Activated CD8-positive, alpha-beta T cell treated with anti-CD3 and anti-CD28 coated beads, Interleukin-2, amount 10 ng/mL, durations not matched to agents 7 days and 5 days (primary cell): ENCODE data around the gene ECHDC3. TPM values are rescaled to one million over a fixed set of nuclear protein-coding genes. Genes with fewer than 3 reads are reported as not detected.
A peak's percentile ranks its signal among the peaks of the same experiment; 100 is the strongest.
"Not testable (repeated sequence)": the region's sequence is repeated elsewhere in the genome, so short reads cannot be mapped to it uniquely, and the experiment has no call there.

Source experiments
- ATAC-seq: fragments of 150-1000 bp; cut with Tn5 transposase; one replicate; pipeline ENCODE4 v1.10.0; 2021; ENCODE audit warnings: moderate library complexity
- CTCF ChIA-PET: fragments of 350-600 bp; sonication (Branson Sonifier 250); formaldehyde crosslinking; loops from one replicate; lab custom pipeline; 2021; ENCODE audit warnings: antibody characterized with exemption; lab: Charles Lee
- POLR2A ChIA-PET: fragments of 350-600 bp; sonication (Branson Sonifier 250); formaldehyde crosslinking; loops from one replicate; lab custom pipeline; 2021; ENCODE audit warnings: antibody characterized with exemption; lab: Charles Lee
- DNase-seq: peaks from one replicate; pipeline ENCODE4 v3.0.0-alpha.2; 2020
- H3K27ac Mint-ChIP-seq: one replicate; pipeline ENCODE4 v1.8.0; 2021; ENCODE audit warnings: mild to moderate bottlenecking, mixed read lengths
- H3K27me3 Mint-ChIP-seq: one replicate; pipeline ENCODE4 v1.8.0; 2021; ENCODE audit warnings: low read depth, mixed read lengths
- H3K36me3 Mint-ChIP-seq: one replicate; pipeline ENCODE4 v1.8.0; 2021; ENCODE audit warnings: low read depth, mixed read lengths
- H3K4me1 Mint-ChIP-seq: one replicate; pipeline ENCODE4 v1.8.0; 2021; ENCODE audit warnings: low read depth, mixed read lengths
- H3K4me3 Mint-ChIP-seq: one replicate; pipeline ENCODE4 v1.8.0; 2021; ENCODE audit warnings: mild to moderate bottlenecking, mixed read lengths
- H3K9me3 Mint-ChIP-seq: one replicate; pipeline ENCODE4 v1.8.0; 2022; ENCODE audit warnings: mixed read lengths; ENCODE audit not compliant: insufficient read depth
- total RNA-seq, 2 experiments: library from RNA; stranded (reverse); gene quantifications; one replicate each; pipeline ENCODE4 v1.2.3, GENCODE V29; 2021

The ECHDC3 gene
- total RNA-seq, 2 experiments from 2014 or later, result 1.2 to 1.4 TPM

DNA sequence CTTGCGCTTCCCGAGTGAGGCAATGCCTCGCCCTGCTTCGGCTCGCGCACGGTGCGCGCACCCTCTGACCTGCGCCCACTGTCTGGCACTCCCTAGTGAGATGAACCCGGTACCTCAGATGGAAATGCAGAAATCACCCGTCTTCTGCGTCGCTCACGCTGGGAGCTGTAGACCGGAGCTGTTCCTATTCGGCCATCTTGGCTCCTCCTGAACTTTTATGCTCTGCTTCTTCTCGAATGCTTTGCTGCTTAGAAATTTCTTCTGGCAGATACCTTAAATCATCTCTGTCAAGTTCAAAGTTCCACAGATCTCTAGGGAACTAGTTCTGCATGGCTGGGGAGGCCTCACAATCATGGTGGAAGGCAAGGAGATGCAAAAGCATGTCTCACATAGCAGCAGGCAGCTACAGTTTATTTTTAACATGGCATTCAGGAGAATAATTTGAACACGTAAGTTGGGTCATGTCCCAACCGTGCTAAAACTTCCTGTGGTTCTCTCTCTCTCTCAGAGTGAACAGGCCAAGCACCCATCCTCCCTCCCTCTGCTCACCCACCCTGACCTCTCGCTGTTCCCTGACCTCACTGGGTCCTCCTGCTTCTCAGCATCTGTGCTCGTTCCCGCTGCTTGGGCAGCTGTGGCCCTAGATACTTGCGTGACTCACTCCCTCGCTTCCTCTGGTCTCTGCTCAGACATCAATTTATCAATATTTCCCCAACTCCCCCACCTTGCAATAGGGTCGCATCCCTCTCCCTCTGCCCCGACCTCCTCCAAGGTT, 4.7 kb upstream of the ECHDC3 start:
- POLR2A ChIA-PET, H3K36me3 Mint-ChIP-seq, CTCF ChIA-PET, ATAC-seq, DNase-seq, H3K4me1 Mint-ChIP-seq, H3K27me3 Mint-ChIP-seq, H3K27ac Mint-ChIP-seq: not testable (repeated sequence)
- H3K9me3 Mint-ChIP-seq, result peaks cover 11% of the 10 kb centered on the region
- H3K4me3 Mint-ChIP-seq, result peak overlapping the region; percentile 16

DNA sequence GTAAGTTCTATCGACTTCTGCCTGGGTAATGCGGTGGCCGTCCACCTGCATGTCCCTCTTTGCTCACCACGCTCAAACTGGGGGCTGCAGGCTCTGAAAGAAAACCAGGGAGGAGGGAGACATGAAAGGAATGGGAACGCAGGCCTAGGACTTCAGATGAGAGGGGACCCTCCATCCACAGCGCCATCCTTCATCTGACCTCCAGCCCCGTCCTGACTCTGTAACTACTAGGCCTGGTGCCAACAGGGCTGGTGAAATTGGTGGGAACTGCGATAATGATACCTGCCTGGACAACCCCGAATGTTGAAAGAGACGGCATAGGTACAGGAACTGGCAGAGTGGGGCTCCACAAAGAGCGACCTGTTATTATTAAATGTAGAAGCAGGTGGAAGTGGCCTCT, 1.3 kb upstream of the ECHDC3 start:
- ATAC-seq (no peak), DNase-seq (no peak)
- H3K9me3 Mint-ChIP-seq, result peaks cover 11% of the 10 kb centered on the region
- H3K27ac Mint-ChIP-seq, result no peak overlapping the region
- H3K4me1 Mint-ChIP-seq, result peaks cover 4% of the 10 kb centered on the region
- POLR2A ChIA-PET, result interaction anchor here (1.0 kb wide), 1 partner anchor 11 kb away, joined by 3 read pairs; no protein-coding TSS in a partner anchor
- H3K27me3 Mint-ChIP-seq, result peaks cover 29% of the 10 kb centered on the region
- CTCF ChIA-PET, result no interaction called here
- H3K36me3 Mint-ChIP-seq, result no peaks in the 10 kb centered on the region
- no peak overlapping the region for H3K4me3 Mint-ChIP-seq

DNA sequence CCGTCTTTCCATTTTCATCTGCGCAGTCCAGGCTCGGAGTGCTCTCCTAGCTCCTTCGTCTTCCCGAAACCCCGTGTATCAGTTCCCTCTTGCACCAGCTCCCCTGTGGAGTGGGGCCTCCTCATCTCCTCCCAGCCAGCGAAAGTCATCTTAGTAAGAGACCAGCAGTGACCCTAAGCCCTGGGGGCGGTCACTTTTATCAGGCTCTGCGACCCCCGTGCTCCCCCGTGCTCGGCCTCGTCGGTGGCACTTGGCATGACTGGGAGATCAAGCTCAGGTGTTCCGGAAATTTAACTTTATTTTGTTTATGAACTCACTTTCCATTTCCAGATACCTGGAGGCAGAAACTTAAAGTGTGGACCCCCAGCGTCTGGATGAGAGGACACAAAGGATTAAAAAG, 574 bp upstream of the ECHDC3 start:
- ChIA-PET CTCF (no interaction called here), POLR2A (interaction anchor here (1.0 kb wide), 1 partner anchor 10 kb away, joined by 3 read pairs; no protein-coding TSS in a partner anchor)
- Mint-ChIP-seq H3K9me3 (peaks cover 11% of the 10 kb centered on the region), H3K27ac (no peak overlapping the region), H3K4me1 (peaks cover 4% of the 10 kb centered on the region), H3K36me3 (no peaks in the 10 kb centered on the region), H3K27me3 (peaks cover 29% of the 10 kb centered on the region), H3K4me3 (peak overlapping the region; percentile 71)
- no peak for DNase-seq
- no peak for ATAC-seq

DNA sequence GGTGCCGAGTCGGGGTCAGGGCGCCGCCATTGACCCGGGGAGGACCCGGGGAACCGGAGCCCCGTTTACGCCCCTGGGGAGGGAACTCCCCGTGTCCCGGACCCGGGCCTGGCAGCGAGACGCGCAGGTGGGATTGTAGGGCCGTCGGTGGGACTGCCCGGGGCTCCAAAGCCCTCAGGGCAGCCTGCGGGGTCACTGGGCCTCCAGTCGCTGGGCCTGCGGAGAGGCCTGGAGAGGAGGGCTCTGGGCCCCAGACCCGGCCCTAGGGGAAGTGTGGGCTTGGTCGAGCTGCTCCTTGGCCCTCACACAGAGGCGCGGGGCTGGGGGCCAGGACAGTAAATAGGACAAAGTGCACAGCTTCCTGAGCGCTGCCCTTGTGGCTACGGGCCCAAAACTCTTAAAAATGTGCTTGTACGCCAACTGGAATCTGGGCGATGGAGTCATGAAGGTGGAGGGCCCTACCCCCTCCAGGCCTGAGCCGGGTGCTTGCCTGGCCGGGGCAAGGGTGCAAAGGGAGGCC, 657 bp downstream of the ECHDC3 start:
- no peak for DNase-seq
- Mint-ChIP-seq H3K9me3 (peaks cover 8% of the 10 kb centered on the region), H3K36me3 (no peaks in the 10 kb centered on the region), H3K4me1 (peaks cover 4% of the 10 kb centered on the region), H3K4me3 (peak overlapping the region; percentile 44), H3K27me3 (peaks cover 32% of the 10 kb centered on the region), H3K27ac (no peak overlapping the region)
- ChIA-PET CTCF (interaction anchor here (1.0 kb wide), 1 partner anchor 18 kb away, joined by 3 read pairs; no protein-coding TSS in a partner anchor), POLR2A (no interaction called here)
- ATAC-seq, result no peak

DNA sequence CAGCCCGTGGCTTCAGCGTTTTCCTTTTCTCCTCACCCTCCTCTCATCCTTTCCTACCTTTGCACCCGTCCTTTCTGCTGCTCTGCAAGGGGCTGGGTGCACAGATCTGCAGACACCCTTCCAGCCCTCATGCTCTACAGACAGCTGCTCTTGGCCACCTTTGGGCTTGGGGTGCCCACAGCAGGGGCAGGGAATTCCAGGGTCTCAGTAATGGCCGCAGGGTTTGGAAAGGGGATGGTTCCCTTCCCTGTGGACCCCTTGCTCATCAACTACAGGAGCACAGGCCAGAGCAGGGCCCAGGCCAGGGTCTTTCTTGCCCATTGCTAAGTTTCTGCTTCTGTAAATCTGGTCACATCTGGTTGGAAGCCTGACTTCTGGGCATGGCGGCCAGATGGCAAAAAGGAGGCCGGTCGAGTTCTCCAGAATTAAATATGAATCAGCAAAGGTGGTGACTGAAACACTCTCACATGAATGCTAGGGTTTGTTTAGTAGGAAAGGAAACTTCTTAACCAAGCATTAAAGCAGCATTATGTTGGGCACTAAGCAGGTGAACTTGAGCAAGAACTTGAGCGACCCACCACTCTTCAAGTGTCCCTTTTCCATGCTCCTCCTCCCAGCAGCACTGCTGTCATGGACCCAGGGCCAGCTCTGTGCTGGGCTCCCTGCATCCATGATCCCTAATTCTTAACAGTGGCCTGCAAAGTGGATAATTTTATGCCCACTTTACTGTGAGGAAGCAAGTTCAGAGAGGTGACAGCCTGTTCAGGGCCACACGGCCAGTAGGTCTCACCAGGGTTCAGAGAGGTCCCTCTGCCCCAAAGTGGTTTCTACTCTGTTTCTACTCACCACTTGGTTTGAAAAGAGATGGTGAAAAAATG, 1.5 kb downstream of the ECHDC3 start:
- peaks cover 27% of the 10 kb centered on the region for H3K27me3 Mint-ChIP-seq
- CTCF ChIA-PET, result interaction anchor here (1.0 kb wide), 1 partner anchor 19 kb away, joined by 3 read pairs; no protein-coding TSS in a partner anchor
- peak overlapping the region; percentile 44 for H3K4me3 Mint-ChIP-seq
- no peak overlapping the region for H3K27ac Mint-ChIP-seq
- H3K4me1 Mint-ChIP-seq, result peaks cover 4% of the 10 kb centered on the region
- DNase-seq (no peak), ATAC-seq (no peak)
- no peaks in the 10 kb centered on the region for H3K9me3 Mint-ChIP-seq
- POLR2A ChIA-PET, result no interaction called here
- H3K36me3 Mint-ChIP-seq, result no peaks in the 10 kb centered on the region

DNA sequence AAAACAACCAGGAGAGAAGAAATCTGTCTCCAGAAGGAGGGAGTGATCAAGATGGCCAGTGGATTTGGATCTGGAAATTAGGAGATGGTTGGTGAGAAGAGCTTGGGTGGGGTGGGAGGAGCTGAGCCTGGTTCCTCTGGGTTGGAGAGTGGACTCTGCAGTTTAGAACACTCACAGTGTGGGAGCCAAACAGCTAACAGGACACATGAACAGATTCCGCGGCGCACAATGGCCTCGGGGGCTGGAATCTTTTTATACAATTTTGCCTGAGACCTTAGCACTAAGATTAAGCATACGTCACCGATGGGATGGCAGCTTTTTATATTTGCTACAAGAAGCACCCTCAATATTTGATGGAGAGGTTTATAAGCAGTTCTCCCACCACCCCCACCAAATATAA, 2.9 kb downstream of the ECHDC3 start:
- H3K36me3 Mint-ChIP-seq, result no peaks in the 10 kb centered on the region
- POLR2A ChIA-PET, result no interaction called here
- peaks cover 4% of the 10 kb centered on the region for H3K4me1 Mint-ChIP-seq
- ATAC-seq (no peak), DNase-seq (no peak)
- no peaks in the 10 kb centered on the region for H3K9me3 Mint-ChIP-seq
- peaks cover 27% of the 10 kb centered on the region for H3K27me3 Mint-ChIP-seq
- no peak overlapping the region for H3K27ac Mint-ChIP-seq
- CTCF ChIA-PET, result interaction anchor here (0.6 kb wide), 1 partner anchor 82 kb away, joined by 4 read pairs; no protein-coding TSS in a partner anchor
- H3K4me3 Mint-ChIP-seq, result no peak overlapping the region

DNA sequence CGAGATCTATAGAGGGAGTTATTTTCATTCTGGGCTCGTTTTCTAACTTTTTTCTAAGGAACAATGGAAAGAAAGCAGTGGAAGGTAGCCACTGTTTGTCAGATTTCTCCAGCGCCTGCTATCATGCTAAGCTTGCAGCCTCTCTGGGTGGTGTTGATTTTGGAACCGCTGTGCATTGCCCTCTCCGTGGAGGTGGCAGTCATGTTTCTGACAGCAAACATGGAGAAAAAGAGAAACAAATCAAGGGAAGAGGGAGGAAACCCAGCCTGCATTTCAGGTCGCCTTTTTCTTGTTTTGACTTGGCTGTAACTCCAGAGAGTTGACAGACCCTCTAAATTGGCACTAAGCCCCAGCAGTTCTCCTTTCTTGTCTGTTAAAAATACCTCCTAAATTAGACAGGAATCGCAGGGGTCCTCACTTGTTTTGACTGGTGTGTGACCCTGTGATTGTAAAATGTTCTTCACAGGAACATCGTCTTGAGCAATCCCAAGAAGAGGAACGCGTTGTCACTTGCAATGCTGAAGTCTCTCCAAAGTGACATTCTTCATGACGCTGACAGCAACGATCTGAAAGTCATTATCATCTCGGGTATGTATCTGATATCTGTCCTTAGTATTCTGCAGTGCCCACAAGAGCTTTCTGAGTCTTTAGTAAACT, 4.8 kb downstream of the ECHDC3 start:
- H3K4me3 Mint-ChIP-seq, result no peak overlapping the region
- peaks cover 25% of the 10 kb centered on the region for H3K27me3 Mint-ChIP-seq
- CTCF ChIA-PET, result interaction anchor here (1.5 kb wide), 1 partner anchor 232 kb away, joined by 5 read pairs; no protein-coding TSS in a partner anchor
- H3K4me1 Mint-ChIP-seq, result no peaks in the 10 kb centered on the region
- POLR2A ChIA-PET, result interaction anchor here (0.7 kb wide), 1 partner anchor 107 kb away, joined by 3 read pairs; no protein-coding TSS in a partner anchor
- no peak overlapping the region for H3K27ac Mint-ChIP-seq
- H3K36me3 Mint-ChIP-seq, result no peaks in the 10 kb centered on the region
- ATAC-seq (no peak), DNase-seq (no peak)
- H3K9me3 Mint-ChIP-seq, result no peaks in the 10 kb centered on the region

DNA sequence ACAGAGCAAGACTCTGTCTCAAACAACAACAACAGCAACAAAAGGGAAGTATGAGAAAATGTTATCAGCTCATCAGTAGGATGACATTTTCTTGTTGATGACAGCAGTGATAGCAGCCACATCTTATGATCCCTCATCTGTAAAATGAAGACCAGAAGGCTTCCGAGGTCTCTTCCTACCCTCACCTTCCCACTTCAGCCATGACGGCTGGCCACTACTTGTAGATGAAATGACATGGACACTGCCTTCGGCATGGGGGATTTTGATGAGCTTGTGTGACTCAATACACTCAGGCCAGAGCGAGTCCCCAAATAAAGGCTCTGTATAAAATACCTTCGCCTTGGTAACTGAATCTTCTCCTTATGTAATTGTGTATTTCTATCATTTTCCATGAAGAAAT, 6.7 kb downstream of the ECHDC3 start:
- H3K27ac Mint-ChIP-seq, result no peak overlapping the region

DNA sequence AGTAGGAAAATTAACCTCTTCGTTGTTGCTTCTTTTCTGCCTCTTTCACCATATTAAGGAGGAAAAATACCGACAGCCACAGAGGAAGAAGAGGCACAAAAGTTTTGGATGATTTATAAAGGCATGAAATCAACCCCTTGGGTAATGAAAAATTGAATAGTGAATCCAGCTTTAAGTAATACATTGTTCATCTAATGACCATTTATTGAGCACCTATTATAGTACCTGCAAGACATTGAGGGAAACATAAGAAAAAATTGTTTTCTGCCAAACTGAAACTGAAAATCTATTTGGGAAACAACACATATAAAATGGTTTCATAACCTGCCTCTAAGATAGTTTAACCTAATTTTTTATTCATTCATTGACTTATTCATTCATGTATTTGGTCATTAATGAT, 8.2 kb downstream of the ECHDC3 start:
- Mint-ChIP-seq H3K4me1 (no peaks in the 10 kb centered on the region), H3K27me3 (peaks cover 5% of the 10 kb centered on the region), H3K36me3 (no peaks in the 10 kb centered on the region), H3K27ac (no peak overlapping the region), H3K9me3 (no peaks in the 10 kb centered on the region), H3K4me3 (no peak overlapping the region)
- POLR2A ChIA-PET, result no interaction called here
- CTCF ChIA-PET, result interaction anchor here (1.6 kb wide), 1 partner anchor 235 kb away, joined by 4 read pairs; no protein-coding TSS in a partner anchor
- DNase-seq (no peak), ATAC-seq (no peak)

More for the DNA sequence above, 6.7 kb downstream of the ECHDC3 start:
- Mint-ChIP-seq H3K4me1 (no peaks in the 10 kb centered on the region), H3K4me3 (no peak overlapping the region), H3K9me3 (no peaks in the 10 kb centered on the region), H3K36me3 (no peaks in the 10 kb centered on the region), H3K27me3 (peaks cover 16% of the 10 kb centered on the region)
- ATAC-seq (no peak), DNase-seq (no peak)
- ChIA-PET CTCF (interaction anchor here (0.9 to 1.0 kb wide), 2 partner anchors 11 to 233 kb away, joined by 3 read pairs; no protein-coding TSS in a partner anchor), POLR2A (no interaction called here)

DNA sequence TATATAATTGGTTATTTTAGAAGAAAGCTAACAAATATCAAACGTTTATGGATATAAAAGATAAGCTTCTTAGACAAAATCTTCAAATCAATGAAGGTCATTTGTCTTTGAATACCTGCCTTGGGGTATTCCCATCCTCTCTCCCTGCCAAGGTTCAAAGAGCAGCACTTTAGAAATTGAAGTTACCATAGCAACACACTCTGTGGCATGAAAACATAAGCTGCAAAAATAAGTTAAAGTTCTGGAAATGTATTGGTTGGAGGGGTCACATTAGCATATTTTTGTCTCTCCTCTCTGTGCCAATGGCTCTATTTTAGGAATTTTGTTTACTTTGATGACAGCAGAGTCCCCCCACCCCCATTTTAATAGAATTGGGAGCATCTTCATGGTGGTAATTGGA, 12.0 kb downstream of the ECHDC3 start:
- no peak overlapping the region for H3K27ac Mint-ChIP-seq
- no peak for ATAC-seq
- CTCF ChIA-PET, result interaction anchor here (1.2 to 7.8 kb wide), 2 partner anchors 29 to 240 kb away, joined by 3 to 118 read pairs; no protein-coding TSS in a partner anchor

DNA sequence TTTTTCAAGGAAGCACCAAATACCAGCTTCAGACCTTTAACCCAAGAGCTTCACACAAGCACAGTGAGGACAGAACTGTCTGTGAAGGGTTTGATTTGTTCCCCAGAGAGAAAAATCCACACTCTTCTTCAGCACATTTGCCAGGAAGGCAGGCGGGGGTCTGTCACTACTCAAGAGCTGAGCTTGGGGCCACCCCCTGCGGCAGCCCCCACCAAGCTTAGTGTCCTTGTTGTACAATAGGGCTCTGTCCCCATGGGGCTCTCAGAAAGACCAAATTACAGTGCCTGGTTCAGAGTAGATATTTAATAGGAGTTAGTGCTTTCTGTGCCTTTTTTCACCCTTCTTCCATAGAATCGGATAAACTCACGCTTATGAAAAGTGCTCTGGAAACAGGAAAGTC, 12.4 kb downstream of the ECHDC3 start:
- no peak for ATAC-seq
- H3K9me3 Mint-ChIP-seq, result no peaks in the 10 kb centered on the region

More for the DNA sequence above, 12.0 kb downstream of the ECHDC3 start:
- no peak for DNase-seq
- H3K36me3 Mint-ChIP-seq, result no peaks in the 10 kb centered on the region
- no peaks in the 10 kb centered on the region for H3K9me3 Mint-ChIP-seq
- no peaks in the 10 kb centered on the region for H3K27me3 Mint-ChIP-seq
- POLR2A ChIA-PET, result no interaction called here
- H3K4me1 Mint-ChIP-seq, result peaks cover 7% of the 10 kb centered on the region
- no peak overlapping the region for H3K4me3 Mint-ChIP-seq

More for the DNA sequence above, 12.4 kb downstream of the ECHDC3 start:
- Mint-ChIP-seq H3K4me1 (peaks cover 7% of the 10 kb centered on the region), H3K36me3 (no peaks in the 10 kb centered on the region), H3K27me3 (no peaks in the 10 kb centered on the region), H3K4me3 (no peak overlapping the region), H3K27ac (no peak overlapping the region)
- DNase-seq, result no peak
- ChIA-PET CTCF (interaction anchor here (1.2 to 7.8 kb wide), 2 partner anchors 29 to 240 kb away, joined by 3 to 118 read pairs; no protein-coding TSS in a partner anchor), POLR2A (no interaction called here)
